B cell (primary cell): ENCODE data around the gene CAMKK2. TPM values are rescaled to one million over a fixed set of nuclear protein-coding genes. Genes with fewer than 3 reads are reported as not detected.

ENCODE experiments used
- ATAC-seq: fragments of 200-7000 bp; cut with Tn5 transposase; one replicate; pipeline ENCODE4 v1.10.0; 2021; ENCODE audit warnings: low read depth, mild to moderate bottlenecking, moderate number of reproducible peaks, moderate library complexity
- CTCF ChIA-PET: fragments of 350-600 bp; sonication (Branson Sonifier 250); formaldehyde crosslinking; loops from one replicate; lab custom pipeline; 2021; ENCODE audit warnings: antibody characterized with exemption, inconsistent platforms; lab: Charles Lee
- POLR2A ChIA-PET: fragments of 350-600 bp; sonication (Branson Sonifier 250); formaldehyde crosslinking; loops from one replicate; lab custom pipeline; 2021; ENCODE audit warnings: antibody characterized with exemption; lab: Charles Lee
- DNase-seq: peaks from one replicate; pipeline ENCODE4 v3.0.0; 2013
- H2AFZ ChIP-seq: 2 replicates; pipeline ENCODE4 v1.6.1; 2012; ENCODE audit warnings: mild to moderate bottlenecking, low read depth, low read length; ENCODE audit not compliant: insufficient read depth, poor library complexity, severe bottlenecking
- H3K27ac ChIP-seq, 2 donors: 1 replicate in 1 of 2; 2 replicates in 1 of 2; pipeline ENCODE4 v1.5.1; 2012 to 2013; ENCODE audit warnings: low read length in 2 of 2, mild to moderate bottlenecking in 2 of 2, moderate library complexity in 1 of 2
- H3K27me3 ChIP-seq, 4 experiments: fragments of 200-600 bp in 1 of 4; sonication (generic) in 1 of 4; replicated peaks in 1 of 4; 1 replicate in 2 of 4; 2 replicates in 2 of 4; pipeline versions ENCODE4 v1.6.1 to v1.7.0; 2013 to 2016; ENCODE audit warnings: low read length in 3 of 4, mild to moderate bottlenecking in 2 of 4, mixed read lengths in 1 of 4, moderate library complexity in 1 of 4; ENCODE audit not compliant: insufficient read depth in 4 of 4, control insufficient read depth in 3 of 4; ENCODE audit errors: control extremely low read depth in 1 of 4
- H3K36me3 ChIP-seq, 2 experiments: replicated peaks in 1 of 2; 1 replicate in 1 of 2; 2 replicates in 1 of 2; pipeline versions ENCODE4 v1.6.1 to v1.7.1; 2013; ENCODE audit warnings: low read length in 1 of 2; ENCODE audit not compliant: insufficient read depth in 2 of 2, control insufficient read depth in 1 of 2; ENCODE audit errors: control extremely low read depth in 1 of 2, extremely low read depth in 1 of 2
- H3K4me1 ChIP-seq, 2 donors: fragments of 200-600 bp in 1 of 2; sonication (generic) in 1 of 2; 1 replicate in 1 of 2; 2 replicates in 1 of 2; pipeline versions ENCODE4 v1.5.1 to v1.6.1; 2013 to 2017; ENCODE audit warnings: low read length in 2 of 2; ENCODE audit not compliant: control insufficient read depth in 2 of 2, insufficient read depth in 2 of 2
- H3K4me2 ChIP-seq: replicated peaks from 2 replicates; pipeline ENCODE3; 2012; ENCODE audit warnings: mild to moderate bottlenecking, low read depth, low read length; ENCODE audit not compliant: poor library complexity, severe bottlenecking
- H3K4me3 ChIP-seq, 5 experiments: fragments of 200-600 bp in 1 of 5; sonication (generic) in 1 of 5; 1 replicate in 3 of 5; 2 replicates in 2 of 5; pipeline versions ENCODE4 v1.5.1 to v1.7.0; 2011 to 2016; ENCODE audit warnings: low read length in 4 of 5, mild to moderate bottlenecking in 4 of 5, low read depth in 2 of 5, control low read depth in 1 of 5, moderate library complexity in 1 of 5; ENCODE audit not compliant: insufficient read depth in 1 of 5; ENCODE audit errors: control extremely low read depth in 1 of 5, extremely low read depth in 1 of 5
- H3K79me2 ChIP-seq: fragments of 200-600 bp; sonication (generic); one replicate; pipeline ENCODE4 v1.6.0; 2016; ENCODE audit warnings: low read length; ENCODE audit not compliant: control insufficient read depth, insufficient read depth
- H3K9ac ChIP-seq: fragments of 200-600 bp; sonication (generic); 2 replicates; pipeline ENCODE4 v1.6.1; 2017; ENCODE audit warnings: mild to moderate bottlenecking, low read length, moderate library complexity
- H3K9me3 ChIP-seq, 3 donors: one replicate each; pipeline versions ENCODE4 v1.6.1 to v1.7.1; 2013; ENCODE audit warnings: low read length in 2 of 3; ENCODE audit not compliant: control insufficient read depth in 2 of 3, insufficient read depth in 1 of 3; ENCODE audit errors: control extremely low read depth in 1 of 3
- H4K20me1 ChIP-seq: 2 replicates; pipeline ENCODE4 v1.6.0; 2012; ENCODE audit warnings: mild to moderate bottlenecking, low read length; ENCODE audit not compliant: insufficient read depth, control insufficient read depth, poor library complexity, severe bottlenecking
- H3K27ac Mint-ChIP-seq: one replicate; pipeline ENCODE4 v1.8.0; 2021; ENCODE audit warnings: mixed read lengths
- H3K27me3 Mint-ChIP-seq: one replicate; pipeline ENCODE4 v1.8.0; 2021; ENCODE audit warnings: mixed read lengths
- H3K4me1 Mint-ChIP-seq: one replicate; pipeline ENCODE4 v1.8.0; 2021; ENCODE audit warnings: mixed read lengths
- H3K4me3 Mint-ChIP-seq: one replicate; pipeline ENCODE4 v1.8.0; 2021; ENCODE audit warnings: mixed read lengths
- H3K9me3 Mint-ChIP-seq: one replicate; pipeline ENCODE4 v1.8.0; 2022; ENCODE audit warnings: mixed read lengths; ENCODE audit not compliant: insufficient read depth
- EZH2 ChIP-seq: IDR thresholded peaks from 2 replicates; pipeline ENCODE4 v1.6.1; 2012; ENCODE audit warnings: borderline replicate concordance, low read depth, mild to moderate bottlenecking, moderate library complexity, low read length; ENCODE audit not compliant: insufficient read depth, poor library complexity, severe bottlenecking
- WGBS: methylation state at CpG from one replicate; pipeline ENCODE4 v1.1.5; 2013; ENCODE audit warnings: missing lambda C conversion rate; ENCODE audit not compliant: insufficient coverage; 5-methylcytosine and 5-hydroxymethylcytosine counted together
- intact Hi-C: fragments of 100-400 bp; cut with micrococcal nuclease; formaldehyde crosslinking; loops from one replicate; pipeline ENCODE4 v1.10.0; 2022
- polyA plus RNA-seq: library from polyadenylated mRNA; depleted of rRNA; stranded (reverse); fragments of >200 nt; gene quantifications from 2 replicates; pipeline ENCODE4 v1.2.3, GENCODE V29; 2012
- total RNA-seq, 2 donors: library from RNA; stranded (reverse); fragments of 120-200 nt in 1 of 2; gene quantifications; 1 replicate in 1 of 2; 2 replicates in 1 of 2; pipeline versions ENCODE4 v1.2.3 to v1.2.4, GENCODE V29; 2013 to 2022
- TF ChIP-seq, protein P1 (sequence below): fragments of 200-600 bp; IDR thresholded peaks from one replicate; pipeline ENCODE4 v1.8.0; 2022; ENCODE audit warnings: antibody characterized with exemption, mild to moderate bottlenecking

CAMKK2 gene
- total and polyA plus RNA-seq, 2 donors (not counting 1 experiment from before 2014, with no cell fraction given) = 9.7 to 17.1 TPM

DNA sequence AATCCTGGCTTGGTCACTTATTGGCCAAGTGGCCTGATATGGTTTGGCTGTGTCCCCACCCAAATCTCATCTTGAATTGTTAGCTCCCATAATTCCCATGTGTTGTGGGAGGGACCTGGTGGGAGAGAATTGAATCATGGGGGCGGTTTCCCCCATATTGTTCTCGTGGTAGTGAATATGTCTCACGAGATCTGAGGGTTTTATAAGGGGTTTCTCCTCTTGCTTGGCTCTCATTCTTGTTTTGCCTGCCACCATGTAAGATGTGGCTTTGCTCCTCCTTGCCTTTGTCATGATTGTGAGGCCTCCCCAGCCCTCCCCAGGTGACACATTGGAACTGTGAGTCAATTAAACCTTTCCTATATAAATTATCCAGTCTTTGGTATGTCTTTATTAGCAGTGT is 105.4 kb downstream of the CAMKK2 start:
- intact Hi-C loops = no loop called here
- Mint-ChIP-seq H3K9me3 (peaks cover 3% of the 10 kb centered on the region), H3K27me3 (no peaks in the 10 kb centered on the region), H3K4me3 (no peak overlapping the region), H3K27ac (no peak overlapping the region), H3K4me1 (peaks cover 8% of the 10 kb centered on the region)
- no peak for TF ChIP-seq EZH2
- TF ChIP-seq, protein P1, sequence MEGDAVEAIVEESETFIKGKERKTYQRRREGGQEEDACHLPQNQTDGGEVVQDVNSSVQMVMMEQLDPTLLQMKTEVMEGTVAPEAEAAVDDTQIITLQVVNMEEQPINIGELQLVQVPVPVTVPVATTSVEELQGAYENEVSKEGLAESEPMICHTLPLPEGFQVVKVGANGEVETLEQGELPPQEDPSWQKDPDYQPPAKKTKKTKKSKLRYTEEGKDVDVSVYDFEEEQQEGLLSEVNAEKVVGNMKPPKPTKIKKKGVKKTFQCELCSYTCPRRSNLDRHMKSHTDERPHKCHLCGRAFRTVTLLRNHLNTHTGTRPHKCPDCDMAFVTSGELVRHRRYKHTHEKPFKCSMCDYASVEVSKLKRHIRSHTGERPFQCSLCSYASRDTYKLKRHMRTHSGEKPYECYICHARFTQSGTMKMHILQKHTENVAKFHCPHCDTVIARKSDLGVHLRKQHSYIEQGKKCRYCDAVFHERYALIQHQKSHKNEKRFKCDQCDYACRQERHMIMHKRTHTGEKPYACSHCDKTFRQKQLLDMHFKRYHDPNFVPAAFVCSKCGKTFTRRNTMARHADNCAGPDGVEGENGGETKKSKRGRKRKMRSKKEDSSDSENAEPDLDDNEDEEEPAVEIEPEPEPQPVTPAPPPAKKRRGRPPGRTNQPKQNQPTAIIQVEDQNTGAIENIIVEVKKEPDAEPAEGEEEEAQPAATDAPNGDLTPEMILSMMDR = no peak
- H3K9me3 ChIP-seq = no peaks in the 10 kb centered on the region
- no peak overlapping the region for H3K4me2 ChIP-seq
- ChIA-PET CTCF (interaction anchor here (0.6 kb wide), 1 partner anchor 31 kb away, joined by 3 read pairs; no protein-coding TSS in a partner anchor), POLR2A (no interaction called here)
- H3K4me1 ChIP-seq = no peaks in the 10 kb centered on the region
- no peak overlapping the region for H3K9ac ChIP-seq
- 100% methylated on average over 1 of the region's 3 CpGs for WGBS
- H3K27me3 ChIP-seq = no peaks in the 10 kb centered on the region
- no peak overlapping the region for H2AFZ ChIP-seq
- no peak overlapping the region for H3K4me3 ChIP-seq
- H3K27ac ChIP-seq = no peak overlapping the region
- H4K20me1 ChIP-seq = no peaks in the 10 kb centered on the region
- H3K79me2 ChIP-seq = no peaks in the 10 kb centered on the region
- ATAC-seq (no peak), DNase-seq (no peak)
- H3K36me3 ChIP-seq = no peaks in the 10 kb centered on the region

DNA sequence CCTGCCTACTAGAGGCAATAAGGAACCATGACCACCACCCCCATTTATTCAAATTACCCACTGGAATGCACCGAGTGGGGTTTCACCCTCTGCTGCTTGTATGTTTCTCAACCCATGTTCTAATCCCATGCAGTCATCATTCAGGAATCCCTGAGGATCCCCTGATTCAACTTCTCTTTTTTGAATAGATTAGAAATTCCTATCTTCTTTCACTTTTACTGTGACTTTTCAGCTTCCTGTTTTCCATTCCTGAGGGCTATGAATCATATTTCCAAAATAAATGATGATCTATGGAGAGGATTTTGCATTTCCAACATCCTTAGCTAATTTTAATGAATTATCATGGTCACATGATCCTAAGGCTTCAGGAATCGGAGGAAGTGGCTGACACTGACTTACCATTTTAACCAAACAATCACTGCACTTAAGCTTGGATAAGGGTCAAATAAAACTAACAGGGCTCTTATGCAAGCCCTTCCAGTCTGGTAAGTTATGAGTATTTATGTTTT is 105.9 kb downstream of the CAMKK2 start:
- H3K36me3 ChIP-seq = no peaks in the 10 kb centered on the region
- H3K4me1 ChIP-seq = peaks cover 1 to 5% of the 10 kb centered on the region in 2 donors
- H2AFZ ChIP-seq = no peak overlapping the region
- H3K4me1 Mint-ChIP-seq = peaks cover 13% of the 10 kb centered on the region
- H3K27me3 Mint-ChIP-seq = no peaks in the 10 kb centered on the region
- ChIA-PET CTCF (interaction anchor here (0.6 kb wide), 1 partner anchor 30 kb away, joined by 3 read pairs; no protein-coding TSS in a partner anchor), POLR2A (no interaction called here)
- no peaks in the 10 kb centered on the region for H3K79me2 ChIP-seq
- no peak for TF ChIP-seq EZH2
- TF ChIP-seq, protein P1 = no peak
- H3K4me2 ChIP-seq = no peak overlapping the region
- no peak overlapping the region for H3K27ac ChIP-seq
- no CpG with 5 or more reads among the region's 2 CpGs for WGBS
- no peak overlapping the region for H3K4me3 Mint-ChIP-seq
- no peaks in the 10 kb centered on the region for H3K27me3 ChIP-seq
- H4K20me1 ChIP-seq = no peaks in the 10 kb centered on the region
- peak; percentile 29 for DNase-seq
- H3K27ac Mint-ChIP-seq = no peak overlapping the region
- H3K9ac ChIP-seq = no peak overlapping the region
- no peak overlapping the region for H3K4me3 ChIP-seq
- H3K9me3 ChIP-seq = no peaks in the 10 kb centered on the region
- no peak for ATAC-seq
- peaks cover 3% of the 10 kb centered on the region for H3K9me3 Mint-ChIP-seq
- intact Hi-C loops = no loop called here
